Fibroblast of lung (primary cell): Measurements from ENCODE around the gene SBF2. TPM values are rescaled to one million over a fixed set of nuclear protein-coding genes. Genes with fewer than 3 reads are reported as not detected.

ENCODE experiments used
- DNase-seq, 2 donors: peaks; one replicate each; pipeline versions ENCODE4 v3.0.0 to v3.0.0-alpha.2; 2010; ENCODE audit warnings: low read depth in 2 of 2
- H2AFZ ChIP-seq: 2 replicates; pipeline ENCODE4 v1.5.1; 2012; ENCODE audit warnings: low read length, control low read depth, inconsistent platforms
- H3K27ac ChIP-seq: 2 replicates; pipeline ENCODE4 v1.5.1; 2011; ENCODE audit warnings: low read length, control low read depth; ENCODE audit not compliant: insufficient read depth
- H3K27me3 ChIP-seq: 2 replicates; pipeline ENCODE4 v1.5.1; 2011; ENCODE audit warnings: mild to moderate bottlenecking, low read length; ENCODE audit not compliant: control insufficient read depth, insufficient read depth
- H3K36me3 ChIP-seq: 2 replicates; pipeline ENCODE4 v1.5.1; 2011; ENCODE audit warnings: low read length; ENCODE audit not compliant: control insufficient read depth, insufficient read depth
- H3K4me1 ChIP-seq: 2 replicates; pipeline ENCODE4 v1.5.1; 2011; ENCODE audit warnings: low read length; ENCODE audit not compliant: control insufficient read depth, insufficient read depth; ENCODE audit errors: extremely low read depth
- H3K4me2 ChIP-seq: 2 replicates; pipeline ENCODE4 v1.5.1; 2011; ENCODE audit warnings: low read length, control low read depth; ENCODE audit not compliant: insufficient read depth; ENCODE audit errors: extremely low read depth
- H3K4me3 ChIP-seq, 4 experiments: fragments of 200-600 bp in 1 of 4; sonication (generic) in 1 of 4; replicated peaks in 1 of 4; 2 replicates each; pipeline ENCODE4 v1.5.1; 2011 to 2016; ENCODE audit warnings: low read length in 4 of 4, low read depth in 3 of 4, mild to moderate bottlenecking in 3 of 4, control low read depth in 2 of 4, inconsistent platforms in 1 of 4, mixed read lengths in 1 of 4; ENCODE audit not compliant: insufficient read depth in 1 of 4; ENCODE audit errors: control extremely low read depth in 1 of 4
- H3K79me2 ChIP-seq: 2 replicates; pipeline ENCODE4 v1.5.1; 2012; ENCODE audit warnings: mild to moderate bottlenecking, low read length, inconsistent platforms; ENCODE audit not compliant: control insufficient read depth, insufficient read depth
- H3K9ac ChIP-seq: 2 replicates; pipeline ENCODE4 v1.5.1; 2011; ENCODE audit warnings: mild to moderate bottlenecking, low read length, control low read depth; ENCODE audit not compliant: insufficient read depth
- H3K9me3 ChIP-seq: 2 replicates; pipeline ENCODE4 v1.5.1; 2012; ENCODE audit warnings: low read depth, low read length; ENCODE audit not compliant: control insufficient read depth, insufficient read depth
- H4K20me1 ChIP-seq: 2 replicates; pipeline ENCODE4 v1.5.1; 2011; ENCODE audit warnings: low read length; ENCODE audit not compliant: control insufficient read depth, insufficient read depth; ENCODE audit errors: extremely low read depth
- EZH2 ChIP-seq: IDR thresholded peaks from 2 replicates; pipeline ENCODE4 v1.5.1; 2012; ENCODE audit warnings: low read length, control low read depth, mild to moderate bottlenecking; ENCODE audit errors: missing control alignments
- polyA plus RNA-seq, 2 donors: library from polyadenylated mRNA; depleted of rRNA in 1 of 2; stranded (reverse) in 1 of 2; unstranded in 1 of 2; fragments of >200 nt; gene quantifications; 2 replicates each; pipeline ENCODE4 v1.2.1, GENCODE V29; 2011 to 2012; ENCODE audit warnings: missing spikeins in 1 of 2
- total RNA-seq: library from RNA; depleted of rRNA; stranded (reverse); fragments of >200 nt; gene quantifications from 2 replicates; pipeline ENCODE4 v1.2.1, GENCODE V29; 2014
- TF ChIP-seq, protein P1 (sequence below), 2 donors: IDR thresholded peaks in 1 of 2; conservative IDR thresholded peaks in 1 of 2; 1 replicate in 1 of 2; 2 replicates in 1 of 2; pipeline ENCODE4 v1.5.1; 2011 to 2012; ENCODE audit warnings: low read length in 2 of 2, control low read depth in 1 of 2, inconsistent platforms in 1 of 2, low read depth in 1 of 2, mild to moderate bottlenecking in 1 of 2

SBF2 gene
- total and polyA plus RNA-seq, 2 donors (not counting 1 experiment from before 2014, with no cell fraction given): 69.4 to 95.9 TPM

DNA sequence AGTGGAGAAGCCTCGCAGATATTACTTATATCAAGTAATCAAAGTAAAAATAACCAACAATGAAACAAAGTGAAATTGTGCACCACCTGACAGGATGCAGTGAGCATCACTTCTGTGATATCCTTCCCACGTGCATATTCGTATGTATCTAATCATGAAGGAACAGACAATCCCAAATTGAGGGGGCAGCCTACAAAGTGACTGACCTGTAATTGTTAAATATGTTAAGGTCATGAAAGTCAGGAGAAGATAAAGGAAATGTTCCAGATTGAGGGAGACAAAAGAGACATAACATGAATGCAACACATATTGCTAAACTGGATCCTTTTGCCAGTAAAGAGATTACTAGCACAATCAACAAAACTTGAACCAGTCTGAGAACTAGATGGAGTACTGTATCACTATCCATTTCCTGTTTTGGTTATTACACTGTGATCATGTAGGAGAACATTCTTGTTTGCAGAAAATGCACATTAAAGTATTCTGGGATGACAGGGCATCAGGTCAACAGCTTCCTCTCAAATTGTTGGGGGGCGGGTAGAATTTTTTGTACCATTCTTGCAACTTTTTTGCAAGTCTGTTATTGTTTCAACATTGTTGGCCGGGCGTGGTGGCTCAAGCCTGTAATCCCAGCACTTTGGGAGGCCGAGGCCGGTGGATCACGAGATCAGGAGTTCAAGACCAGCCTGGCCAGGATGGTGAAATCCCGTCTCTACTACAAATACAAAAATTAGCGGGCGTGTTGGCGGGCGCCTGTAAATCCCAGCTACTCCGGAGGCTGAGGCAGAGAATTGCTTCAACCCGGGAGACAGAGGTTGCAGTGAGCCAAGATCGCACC is 2.0 kb downstream of the SBF2 start:
- Histone ChIP-seq H3K79me2 (peaks cover 63% of the 10 kb centered on the region), H4K20me1 (no peaks in the 10 kb centered on the region), H3K4me2 (peak overlapping the region; percentile 60), H3K9ac (no peak overlapping the region), H3K4me3 (peak overlapping the region in 2 of 4 experiments; percentile 6 to 77), H3K27ac (peak overlapping the region; percentile 92), H2AFZ (no peak overlapping the region), H3K4me1 (peaks cover 6% of the 10 kb centered on the region), H3K27me3 (no peaks in the 10 kb centered on the region), H3K9me3 (no peaks in the 10 kb centered on the region), H3K36me3 (peaks cover 1% of the 10 kb centered on the region)
- peak in 1 of 2 donors; percentile 30 for DNase-seq
- TF ChIP-seq EZH2: no peak
- TF ChIP-seq, protein P1, sequence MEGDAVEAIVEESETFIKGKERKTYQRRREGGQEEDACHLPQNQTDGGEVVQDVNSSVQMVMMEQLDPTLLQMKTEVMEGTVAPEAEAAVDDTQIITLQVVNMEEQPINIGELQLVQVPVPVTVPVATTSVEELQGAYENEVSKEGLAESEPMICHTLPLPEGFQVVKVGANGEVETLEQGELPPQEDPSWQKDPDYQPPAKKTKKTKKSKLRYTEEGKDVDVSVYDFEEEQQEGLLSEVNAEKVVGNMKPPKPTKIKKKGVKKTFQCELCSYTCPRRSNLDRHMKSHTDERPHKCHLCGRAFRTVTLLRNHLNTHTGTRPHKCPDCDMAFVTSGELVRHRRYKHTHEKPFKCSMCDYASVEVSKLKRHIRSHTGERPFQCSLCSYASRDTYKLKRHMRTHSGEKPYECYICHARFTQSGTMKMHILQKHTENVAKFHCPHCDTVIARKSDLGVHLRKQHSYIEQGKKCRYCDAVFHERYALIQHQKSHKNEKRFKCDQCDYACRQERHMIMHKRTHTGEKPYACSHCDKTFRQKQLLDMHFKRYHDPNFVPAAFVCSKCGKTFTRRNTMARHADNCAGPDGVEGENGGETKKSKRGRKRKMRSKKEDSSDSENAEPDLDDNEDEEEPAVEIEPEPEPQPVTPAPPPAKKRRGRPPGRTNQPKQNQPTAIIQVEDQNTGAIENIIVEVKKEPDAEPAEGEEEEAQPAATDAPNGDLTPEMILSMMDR (conservative IDR thresholded peaks at IDR 0.05 in 1 of 2, IDR thresholded peaks at IDR 0.05 in 1 of 2; ENCODE audit: low read depth in 1 of 2, low read length in 2 of 2): no peak

DNA sequence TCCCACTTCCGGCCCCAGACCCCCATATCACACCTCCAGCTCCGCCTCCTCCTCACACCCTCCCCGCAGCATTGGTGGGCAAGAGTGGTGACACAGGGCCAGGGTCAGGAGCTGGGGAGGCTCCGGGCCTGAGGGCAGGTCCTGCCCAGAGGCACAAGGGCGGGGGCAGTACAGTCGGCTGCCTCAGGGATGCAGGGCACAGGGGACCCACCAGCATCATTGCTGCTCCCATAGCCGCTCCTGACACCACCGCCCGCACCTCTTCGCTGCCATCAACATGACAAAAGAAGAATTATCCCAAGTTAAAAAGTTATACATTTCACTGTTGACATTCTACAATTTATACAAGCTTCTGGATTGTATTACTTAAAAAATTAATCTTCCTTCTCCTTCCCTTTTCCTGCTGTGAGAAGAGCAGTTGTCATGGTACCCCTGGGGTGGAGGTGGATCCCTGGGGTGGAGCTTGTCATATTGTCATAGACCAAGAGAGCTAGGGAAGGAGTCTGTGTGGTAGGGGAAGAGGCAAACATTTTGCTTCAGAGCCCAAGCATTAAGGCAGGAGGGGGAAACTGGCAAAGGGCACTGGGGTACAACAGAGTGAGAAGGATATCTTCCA is 4.1 kb downstream of the SBF2 start:
- Histone ChIP-seq H3K27me3 (no peaks in the 10 kb centered on the region), H3K27ac (no peak overlapping the region), H3K4me2 (no peak overlapping the region), H3K9ac (no peak overlapping the region), H3K36me3 (peaks cover 1% of the 10 kb centered on the region), H3K79me2 (peaks cover 77% of the 10 kb centered on the region), H3K4me1 (peaks cover 6% of the 10 kb centered on the region), H3K4me3 (no peak overlapping the region), H4K20me1 (no peaks in the 10 kb centered on the region), H2AFZ (no peak overlapping the region), H3K9me3 (no peaks in the 10 kb centered on the region)
- TF ChIP-seq, protein P1 (conservative IDR thresholded peaks at IDR 0.05 in 1 of 2, IDR thresholded peaks at IDR 0.05 in 1 of 2; ENCODE audit: low read depth in 1 of 2, low read length in 2 of 2): no peak
- TF ChIP-seq EZH2: no peak
- no peak for DNase-seq

DNA sequence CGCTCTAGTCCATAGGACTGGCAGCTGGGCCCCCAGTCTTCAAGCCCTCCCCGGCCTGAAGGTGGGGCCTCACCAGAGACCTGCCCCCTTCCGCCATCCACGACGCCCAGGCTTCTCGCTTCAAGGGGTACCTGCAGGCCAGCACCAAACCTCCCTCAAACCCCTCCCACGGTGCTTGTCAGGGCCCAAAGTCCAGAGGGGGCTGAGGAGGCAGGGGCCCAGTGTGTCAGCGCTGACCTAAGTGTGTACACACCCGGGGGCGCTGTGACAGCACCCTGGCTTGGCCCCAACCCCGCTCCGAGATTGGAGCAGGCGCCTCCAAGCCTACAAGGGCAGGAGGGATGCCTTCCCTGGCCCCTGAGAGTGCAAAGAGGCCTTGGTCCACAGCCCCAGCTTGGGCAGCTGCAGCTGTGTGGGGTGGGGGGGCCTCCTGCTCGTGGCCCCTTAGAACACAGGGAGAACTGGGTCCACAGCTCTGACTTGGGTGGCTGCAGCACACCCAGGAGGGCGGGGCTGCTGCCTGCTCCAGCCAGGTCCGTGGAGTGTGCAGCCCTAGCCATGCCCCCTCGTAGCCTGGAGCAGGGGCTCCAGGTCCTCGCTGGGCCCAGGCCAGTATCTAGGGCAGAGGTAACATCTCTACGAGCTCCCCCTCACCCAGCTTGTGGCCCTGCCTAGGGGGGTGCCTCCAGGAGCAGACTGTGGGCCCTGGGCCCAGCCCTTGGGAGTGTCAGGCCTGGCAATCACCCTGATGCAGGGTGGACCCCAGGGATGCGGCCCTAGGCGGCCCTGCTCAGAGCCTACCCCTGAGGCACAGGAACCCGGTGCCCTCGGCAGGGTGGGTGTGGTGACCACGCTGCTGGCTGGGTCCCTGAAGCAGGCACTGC is 4.9 kb downstream of the SBF2 start:
- H3K9ac ChIP-seq: no peak overlapping the region
- no peak overlapping the region for H2AFZ ChIP-seq
- TF ChIP-seq, protein P1 (conservative IDR thresholded peaks at IDR 0.05 in 1 of 2, IDR thresholded peaks at IDR 0.05 in 1 of 2; ENCODE audit: low read depth in 1 of 2, low read length in 2 of 2): no peak
- TF ChIP-seq EZH2: no peak
- H3K9me3 ChIP-seq: no peaks in the 10 kb centered on the region
- H3K27me3 ChIP-seq: no peaks in the 10 kb centered on the region
- H3K4me2 ChIP-seq: no peak overlapping the region
- peaks cover 1% of the 10 kb centered on the region for H3K36me3 ChIP-seq
- no peak overlapping the region for H3K27ac ChIP-seq
- H4K20me1 ChIP-seq: no peaks in the 10 kb centered on the region
- no peak for DNase-seq
- peaks cover 82% of the 10 kb centered on the region for H3K79me2 ChIP-seq
- H3K4me1 ChIP-seq: peaks cover 6% of the 10 kb centered on the region
- H3K4me3 ChIP-seq: no peak overlapping the region
